Activated T-helper 1 cell treated with anti-CD3 and anti-CD28 coated beads, Interleukin-12 subunit alpha, Interleukin-12 subunit beta, Interleukin-2, Interleukin-4 antibody, amounts not matched to agents 30 ng/mL and 10 ng/mL and 1 ng/mL, durations not matched to agents 14 hours and 24 hours and 36 hours (primary cell): Measurements from ENCODE around the gene ZNF519. TPM values are rescaled to one million over a fixed set of nuclear protein-coding genes. Genes with fewer than 3 reads are reported as not detected.
A peak's percentile ranks its signal among the peaks of the same experiment; 100 is the strongest.
"Not testable (repeated sequence)": the region's sequence is repeated elsewhere in the genome, so short reads cannot be mapped to it uniquely, and the experiment has no call there.

ENCODE experiments used
- DNase-seq: peaks from one replicate; pipeline ENCODE4 v3.0.0; 2021; ENCODE audit warnings: low spot score
- H3K27ac Mint-ChIP-seq: one replicate; pipeline ENCODE4 v1.8.0; 2021; ENCODE audit warnings: mild to moderate bottlenecking, mixed read lengths
- H3K27me3 Mint-ChIP-seq: one replicate; pipeline ENCODE4 v1.8.0; 2022; ENCODE audit warnings: mild to moderate bottlenecking, moderate library complexity, mixed read lengths; ENCODE audit not compliant: insufficient read depth
- H3K36me3 Mint-ChIP-seq: one replicate; pipeline ENCODE4 v1.8.0; 2021; ENCODE audit warnings: low read depth, mixed read lengths
- H3K4me1 Mint-ChIP-seq: one replicate; pipeline ENCODE4 v1.8.0; 2021; ENCODE audit warnings: low read depth, mixed read lengths
- H3K4me3 Mint-ChIP-seq: one replicate; pipeline ENCODE4 v1.8.0; 2021; ENCODE audit warnings: mild to moderate bottlenecking, moderate library complexity, mixed read lengths
- H3K9me3 Mint-ChIP-seq: one replicate; pipeline ENCODE4 v1.8.0; 2021; ENCODE audit warnings: mixed read lengths
- intact Hi-C: fragments of 100-400 bp; cut with micrococcal nuclease; formaldehyde crosslinking; loops from one replicate; pipeline ENCODE4 v1.15.1; 2024
- total RNA-seq: library from RNA; stranded (reverse); gene quantifications from 2 replicates; pipeline ENCODE4 v1.2.3, GENCODE V29; 2022

ZNF519 gene
- total RNA-seq = 18.7 and 19.4 TPM in 2 replicates

- H3K27me3 Mint-ChIP-seq, intact Hi-C loops, H3K36me3 Mint-ChIP-seq, H3K9me3 Mint-ChIP-seq: not testable (repeated sequence)
- peak; percentile 87 for DNase-seq
- peaks cover 23% of the 10 kb centered on the region for H3K4me1 Mint-ChIP-seq
- H3K4me3 Mint-ChIP-seq = peak within 1 kb of the TSS; percentile 94
- peak within 1 kb of the TSS; percentile 85 for H3K27ac Mint-ChIP-seq
Measured at GRCh38 chr18:14132271-14132700, at the start of gene ZNF519. ZNF519 (minus strand) TSS chr18:14132435; CDS start chr18:14132277, 158 bp downstream.

- Mint-ChIP-seq H3K27ac (no peak overlapping the region), H3K9me3 (no peaks in the 10 kb centered on the region), H3K36me3 (no peaks in the 10 kb centered on the region), H3K4me3 (peak overlapping the region; percentile 85), H3K27me3 (peaks cover 8% of the 10 kb centered on the region), H3K4me1 (no peaks in the 10 kb centered on the region)
- intact Hi-C loops = loop anchor here (10.0 kb wide), 1 partner anchor 215 kb away; no protein-coding TSS in a partner anchor
- no peak for DNase-seq
Measured at GRCh38 chr18:14179306-14179705, 47.1 kb upstream of the ZNF519 start.

GRCh38 chr18:14178321-14179196, 46.3 kb upstream of the ZNF519 start:
- not testable (repeated sequence) for H3K9me3 Mint-ChIP-seq, H3K36me3 Mint-ChIP-seq, H3K27me3 Mint-ChIP-seq, H3K4me1 Mint-ChIP-seq
- Mint-ChIP-seq H3K27ac (peak overlapping the region; percentile 47), H3K4me3 (peak overlapping the region; percentile 85)
- intact Hi-C loops = loop anchor here (10.0 kb wide), 1 partner anchor 216 kb away; no protein-coding TSS in a partner anchor
- peak; percentile 65 for DNase-seq

GRCh38 chr18:14177540-14178320, 45.5 kb upstream of the ZNF519 start:
- H3K27ac Mint-ChIP-seq, H3K4me1 Mint-ChIP-seq, H3K27me3 Mint-ChIP-seq, DNase-seq, H3K9me3 Mint-ChIP-seq, H3K36me3 Mint-ChIP-seq: not testable (repeated sequence)
- intact Hi-C loops = loop anchor here (10.0 kb wide), 1 partner anchor 217 kb away; no protein-coding TSS in a partner anchor
- peak overlapping the region; percentile 85 for H3K4me3 Mint-ChIP-seq

- intact Hi-C loops = loop anchor here (10.0 kb wide), 1 partner anchor 219 kb away; no protein-coding TSS in a partner anchor
- not testable (repeated sequence) for H3K27ac Mint-ChIP-seq, H3K4me1 Mint-ChIP-seq, H3K4me3 Mint-ChIP-seq, H3K27me3 Mint-ChIP-seq, H3K9me3 Mint-ChIP-seq, H3K36me3 Mint-ChIP-seq, DNase-seq
Measured at GRCh38 chr18:14175404-14175803, 43.2 kb upstream of the ZNF519 start.

GRCh38 chr18:14174706-14175085, 42.5 kb upstream of the ZNF519 start:
- Mint-ChIP-seq H3K36me3 (no peaks in the 10 kb centered on the region), H3K4me1 (no peaks in the 10 kb centered on the region), H3K27ac (no peak overlapping the region), H3K27me3 (peaks cover 3% of the 10 kb centered on the region), H3K4me3 (no peak overlapping the region), H3K9me3 (no peaks in the 10 kb centered on the region)
- intact Hi-C loops = loop anchor here (10.0 kb wide), 1 partner anchor 220 kb away; no protein-coding TSS in a partner anchor
- DNase-seq = no peak

- DNase-seq, H3K9me3 Mint-ChIP-seq, H3K27ac Mint-ChIP-seq, H3K4me3 Mint-ChIP-seq, H3K27me3 Mint-ChIP-seq, H3K4me1 Mint-ChIP-seq, H3K36me3 Mint-ChIP-seq: not testable (repeated sequence)
- intact Hi-C loops = loop anchor here (10.0 kb wide), 1 partner anchor 221 kb away; no protein-coding TSS in a partner anchor
Measured at GRCh38 chr18:14174002-14174705, 41.9 kb upstream of the ZNF519 start.

GRCh38 chr18:14173116-14173951, 41.1 kb upstream of the ZNF519 start:
- intact Hi-C loops = loop anchor here (10.0 kb wide), 1 partner anchor 221 kb away; no protein-coding TSS in a partner anchor

GRCh38 chr18:14172142-14173115, 40.2 kb upstream of the ZNF519 start:
- not testable (repeated sequence) for H3K4me3 Mint-ChIP-seq, H3K9me3 Mint-ChIP-seq, H3K4me1 Mint-ChIP-seq, H3K27ac Mint-ChIP-seq, H3K27me3 Mint-ChIP-seq, H3K36me3 Mint-ChIP-seq, DNase-seq
- intact Hi-C loops = loop anchor here (10.0 kb wide), 1 partner anchor 222 kb away; no protein-coding TSS in a partner anchor

More at GRCh38 chr18:14173116-14173951, 41.1 kb upstream of the ZNF519 start:
- H3K36me3 Mint-ChIP-seq, H3K4me1 Mint-ChIP-seq, DNase-seq, H3K27ac Mint-ChIP-seq, H3K9me3 Mint-ChIP-seq, H3K4me3 Mint-ChIP-seq, H3K27me3 Mint-ChIP-seq: not testable (repeated sequence)

- DNase-seq, H3K4me1 Mint-ChIP-seq, H3K36me3 Mint-ChIP-seq, H3K9me3 Mint-ChIP-seq, H3K27me3 Mint-ChIP-seq, H3K4me3 Mint-ChIP-seq: not testable (repeated sequence)
- intact Hi-C loops = loop anchor here (10.0 kb wide), 1 partner anchor 223 kb away; no protein-coding TSS in a partner anchor
- H3K27ac Mint-ChIP-seq = peak overlapping the region; percentile 34
Measured at GRCh38 chr18:14171301-14172141, 39.3 kb upstream of the ZNF519 start.
